Lung (tissue), 12 donors: Measurements from ENCODE around the gene NFATC1. TPM values are rescaled to one million over a fixed set of nuclear protein-coding genes. Genes with fewer than 3 reads are reported as not detected.

ENCODE experiments used
- ATAC-seq: fragments of 200-7000 bp; cut with Tn5 transposase; one replicate; pipeline ENCODE4 v1.9.1; 2020; ENCODE audit warnings: moderate number of reproducible peaks; ENCODE audit not compliant: insufficient read depth, low FRiP score
- DNase-seq, 3 donors: peaks; one replicate each; pipeline ENCODE4 v3.0.0-alpha.2; 2013 to 2017
- H3K27ac ChIP-seq, 2 donors: one replicate each; pipeline ENCODE4 v1.5.1; 2013; ENCODE audit warnings: mild to moderate bottlenecking in 2 of 2, moderate library complexity in 2 of 2, control low read depth in 1 of 2, inconsistent platforms in 1 of 2, low read depth in 1 of 2, low read length in 1 of 2
- H3K27me3 ChIP-seq, 3 donors: one replicate each; pipeline ENCODE4 v1.5.1; 2013; ENCODE audit warnings: low read length in 2 of 3; ENCODE audit not compliant: control insufficient read depth in 3 of 3, insufficient read depth in 3 of 3
- H3K36me3 ChIP-seq, 4 donors: one replicate each; pipeline ENCODE4 v1.5.1; 2013; ENCODE audit warnings: low read length in 4 of 4, mild to moderate bottlenecking in 1 of 4, moderate library complexity in 1 of 4; ENCODE audit not compliant: control insufficient read depth in 4 of 4, insufficient read depth in 4 of 4
- H3K4me1 ChIP-seq, 5 donors: one replicate each; pipeline ENCODE4 v1.5.1; 2013; ENCODE audit warnings: low read length in 5 of 5, mild to moderate bottlenecking in 2 of 5, moderate library complexity in 1 of 5; ENCODE audit not compliant: control insufficient read depth in 5 of 5, insufficient read depth in 5 of 5
- H3K4me3 ChIP-seq: one replicate; pipeline ENCODE4 v1.5.1; 2013; ENCODE audit warnings: mild to moderate bottlenecking, control low read depth, moderate library complexity
- H3K9ac ChIP-seq, 2 donors: one replicate each; pipeline ENCODE4 v1.5.1; 2013; ENCODE audit warnings: low read length in 2 of 2, control low read depth in 1 of 2; ENCODE audit not compliant: insufficient read depth in 1 of 2
- H3K9me3 ChIP-seq, 4 donors: one replicate each; pipeline ENCODE4 v1.5.1; 2013; ENCODE audit warnings: low read length in 3 of 4, mild to moderate bottlenecking in 1 of 4, moderate library complexity in 1 of 4; ENCODE audit not compliant: control insufficient read depth in 4 of 4, insufficient read depth in 3 of 4
- CTCF ChIP-seq: IDR thresholded peaks from 2 replicates; pipeline ENCODE4 v1.5.1; 2012; ENCODE audit warnings: mild to moderate bottlenecking; ENCODE audit errors: control extremely low read depth, extremely low read depth
- WGBS, 2 donors: extraction: QIAGEN DNeasy Blood & Tissue Kit; methylation state at CpG; one replicate each; pipeline ENCODE4 v1.1.7; 2013; 5-methylcytosine and 5-hydroxymethylcytosine counted together
- polyA plus RNA-seq, 2 donors: library from polyadenylated mRNA; stranded (reverse); fragments of 200-250 nt; gene quantifications; one replicate each; pipeline ENCODE4 v1.2.1, GENCODE V29; 2013
- total RNA-seq, 2 donors: library from RNA; depleted of rRNA in 1 of 2; stranded (reverse); fragments of >200 nt in 1 of 2; gene quantifications; one replicate each; pipeline ENCODE4 v1.2.1, GENCODE V29; 2014 to 2021
- donor health status: control.
- donor health status: control.
- donor health status: Bipolar disorder and iron deficiency.
- donor health status: healthy.
- donor health status: DM: yes; HTN: yes; CAD: no.

Gene NFATC1
- total and polyA plus RNA-seq, 4 donors = 8.6 to 25.5 (median 12.9) TPM

- DNase-seq (no peak), ATAC-seq (no peak)
- no peak for TF ChIP-seq CTCF
- 95 to 97% methylated on average over 16 of the region's 16 CpGs for WGBS, 2 donors
- Histone ChIP-seq H3K27ac (no peak overlapping the region), H3K27me3 (peaks cover 0 to 9% (median 5%) of the 10 kb centered on the region in 3 donors), H3K9ac (no peak overlapping the region), H3K4me1 (peaks cover 0 to 14% (median 0%) of the 10 kb centered on the region in 5 donors), H3K9me3 (peaks cover 0 to 4% (median 0%) of the 10 kb centered on the region in 4 donors), H3K36me3 (peaks cover 0 to 7% (median 0%) of the 10 kb centered on the region in 4 donors), H3K4me3 (no peak overlapping the region)
Measured at GRCh38 chr18:79527656-79528315, 132.1 kb downstream of the NFATC1 start.

GRCh38 chr18:79528316-79528695, 132.6 kb downstream of the NFATC1 start:
- 97% methylated on average over 17 of the region's 17 CpGs for WGBS, 2 donors
- no peak for TF ChIP-seq CTCF
- Histone ChIP-seq H3K4me1 (peaks cover 0 to 14% (median 0%) of the 10 kb centered on the region in 5 donors), H3K9ac (no peak overlapping the region), H3K9me3 (peaks cover 0 to 4% (median 0%) of the 10 kb centered on the region in 4 donors), H3K27ac (no peak overlapping the region), H3K27me3 (peaks cover 0 to 9% (median 5%) of the 10 kb centered on the region in 3 donors), H3K36me3 (peaks cover 0 to 7% (median 0%) of the 10 kb centered on the region in 4 donors), H3K4me3 (no peak overlapping the region)
- ATAC-seq (no peak), DNase-seq (no peak)

GRCh38 chr18:79528846-79529245, 133.1 kb downstream of the NFATC1 start:
- Histone ChIP-seq H3K27ac (no peak overlapping the region), H3K9me3 (peaks cover 0 to 4% (median 0%) of the 10 kb centered on the region in 4 donors), H3K36me3 (peaks cover 0 to 7% (median 0%) of the 10 kb centered on the region in 4 donors), H3K4me3 (no peak overlapping the region), H3K4me1 (peaks cover 0 to 14% (median 0%) of the 10 kb centered on the region in 5 donors), H3K27me3 (peaks cover 0 to 9% (median 5%) of the 10 kb centered on the region in 3 donors), H3K9ac (no peak overlapping the region)
- DNase-seq (peak; percentile 79 to 81 (median 80)), ATAC-seq (no peak)
- TF ChIP-seq CTCF = peak; percentile 85
- 60 to 65% methylated on average over 26 of the region's 26 CpGs for WGBS, 2 donors

GRCh38 chr18:79529296-79529695, 133.6 kb downstream of the NFATC1 start:
- Histone ChIP-seq H3K4me1 (peaks cover 0 to 14% (median 0%) of the 10 kb centered on the region in 5 donors), H3K4me3 (no peak overlapping the region), H3K36me3 (peaks cover 0 to 7% (median 0%) of the 10 kb centered on the region in 4 donors), H3K9me3 (peaks cover 0 to 4% (median 0%) of the 10 kb centered on the region in 4 donors), H3K27ac (no peak overlapping the region), H3K9ac (no peak overlapping the region), H3K27me3 (peaks cover 0 to 10% (median 5%) of the 10 kb centered on the region in 3 donors)
- 93% methylated on average over 20 of the region's 20 CpGs for WGBS, 2 donors
- ATAC-seq (no peak), DNase-seq (no peak)
- no peak for TF ChIP-seq CTCF
